Gastroesophageal sphincter (tissue), 3 donors: ENCODE data around the gene CRIP2.
A peak's percentile ranks its signal among the peaks of the same experiment; 100 is the strongest.

ENCODE experiments used
- POLR2A ChIP-seq, 2 donors: fragments of 450-650 bp; IDR thresholded peaks; one replicate each; pipeline ENCODE4 v1.6.1; 2017; ENCODE audit warnings: antibody characterized with exemption in 2 of 2, mild to moderate bottlenecking in 2 of 2, moderate library complexity in 1 of 2
- POLR2AphosphoS5 ChIP-seq: sonication (generic); formaldehyde crosslinking; IDR thresholded peaks from one replicate; pipeline ENCODE4 v1.6.1; 2017; ENCODE audit warnings: antibody characterized with exemption
- TF ChIP-seq, protein P1 (sequence below), 4 experiments: fragments of 200-600 bp in 2 of 4; fragments of 450-650 bp in 2 of 4; sonication (generic) in 1 of 4; IDR thresholded peaks; one replicate each; pipeline ENCODE4 v1.5.1; 2017 to 2019; ENCODE audit warnings: antibody characterized with exemption in 4 of 4, mild to moderate bottlenecking in 2 of 4, moderate library complexity in 2 of 4

DNA sequence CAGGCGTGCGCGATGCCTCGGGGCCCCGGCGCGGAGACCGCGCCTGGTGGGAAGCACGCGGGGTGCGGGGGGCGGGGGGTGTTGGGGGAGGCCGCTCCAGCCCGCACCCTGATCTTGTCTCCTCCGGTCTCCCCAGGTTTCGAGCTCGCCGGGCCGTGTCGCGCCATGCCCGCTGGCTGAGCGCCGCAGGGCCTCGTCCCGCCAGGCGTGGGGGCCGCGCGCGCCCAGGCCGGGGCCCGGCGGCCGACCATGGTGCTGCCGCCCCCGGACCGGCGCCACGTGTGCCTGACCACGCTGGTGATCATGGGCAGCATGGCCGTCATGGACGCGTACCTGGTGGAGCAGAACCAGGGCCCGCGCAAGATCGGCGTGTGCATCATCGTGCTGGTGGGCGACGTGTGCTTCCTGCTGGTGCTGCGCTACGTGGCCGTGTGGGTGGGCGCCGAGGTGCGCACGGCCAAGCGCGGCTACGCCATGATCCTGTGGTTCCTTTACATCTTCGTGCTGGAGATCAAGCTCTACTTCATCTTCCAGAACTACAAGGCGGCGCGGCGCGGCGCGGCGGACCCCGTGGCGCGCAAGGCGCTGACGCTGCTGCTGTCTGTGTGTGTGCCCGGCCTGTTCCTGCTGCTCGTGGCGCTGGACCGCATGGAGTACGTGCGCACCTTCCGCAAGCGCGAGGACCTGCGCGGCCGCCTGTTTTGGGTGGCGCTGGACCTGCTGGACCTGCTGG lies 54.1 kb downstream of the CRIP2 start:
- TF ChIP-seq, protein P1, sequence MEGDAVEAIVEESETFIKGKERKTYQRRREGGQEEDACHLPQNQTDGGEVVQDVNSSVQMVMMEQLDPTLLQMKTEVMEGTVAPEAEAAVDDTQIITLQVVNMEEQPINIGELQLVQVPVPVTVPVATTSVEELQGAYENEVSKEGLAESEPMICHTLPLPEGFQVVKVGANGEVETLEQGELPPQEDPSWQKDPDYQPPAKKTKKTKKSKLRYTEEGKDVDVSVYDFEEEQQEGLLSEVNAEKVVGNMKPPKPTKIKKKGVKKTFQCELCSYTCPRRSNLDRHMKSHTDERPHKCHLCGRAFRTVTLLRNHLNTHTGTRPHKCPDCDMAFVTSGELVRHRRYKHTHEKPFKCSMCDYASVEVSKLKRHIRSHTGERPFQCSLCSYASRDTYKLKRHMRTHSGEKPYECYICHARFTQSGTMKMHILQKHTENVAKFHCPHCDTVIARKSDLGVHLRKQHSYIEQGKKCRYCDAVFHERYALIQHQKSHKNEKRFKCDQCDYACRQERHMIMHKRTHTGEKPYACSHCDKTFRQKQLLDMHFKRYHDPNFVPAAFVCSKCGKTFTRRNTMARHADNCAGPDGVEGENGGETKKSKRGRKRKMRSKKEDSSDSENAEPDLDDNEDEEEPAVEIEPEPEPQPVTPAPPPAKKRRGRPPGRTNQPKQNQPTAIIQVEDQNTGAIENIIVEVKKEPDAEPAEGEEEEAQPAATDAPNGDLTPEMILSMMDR (IDR thresholded peaks at IDR 0.05), result peak in 1 of 4 experiments; percentile 5
- TF ChIP-seq POLR2AphosphoS5 (no peak), POLR2A (IDR thresholded peaks at IDR 0.05) (no peak)
